Measurements from ENCODE around the gene RBM5.

RBM5 gene

GRCh38 chr3:50162034-50162883, 73.5 kb downstream of the RBM5 start:
- H3K4me3 ChIP-seq (ENCODE audit: low read depth, low read length): no peak overlapping the region
- TF ChIP-seq CTCF (IDR thresholded peaks at IDR 0.05; ENCODE audit: low read depth, low read length): no peak

DNA sequence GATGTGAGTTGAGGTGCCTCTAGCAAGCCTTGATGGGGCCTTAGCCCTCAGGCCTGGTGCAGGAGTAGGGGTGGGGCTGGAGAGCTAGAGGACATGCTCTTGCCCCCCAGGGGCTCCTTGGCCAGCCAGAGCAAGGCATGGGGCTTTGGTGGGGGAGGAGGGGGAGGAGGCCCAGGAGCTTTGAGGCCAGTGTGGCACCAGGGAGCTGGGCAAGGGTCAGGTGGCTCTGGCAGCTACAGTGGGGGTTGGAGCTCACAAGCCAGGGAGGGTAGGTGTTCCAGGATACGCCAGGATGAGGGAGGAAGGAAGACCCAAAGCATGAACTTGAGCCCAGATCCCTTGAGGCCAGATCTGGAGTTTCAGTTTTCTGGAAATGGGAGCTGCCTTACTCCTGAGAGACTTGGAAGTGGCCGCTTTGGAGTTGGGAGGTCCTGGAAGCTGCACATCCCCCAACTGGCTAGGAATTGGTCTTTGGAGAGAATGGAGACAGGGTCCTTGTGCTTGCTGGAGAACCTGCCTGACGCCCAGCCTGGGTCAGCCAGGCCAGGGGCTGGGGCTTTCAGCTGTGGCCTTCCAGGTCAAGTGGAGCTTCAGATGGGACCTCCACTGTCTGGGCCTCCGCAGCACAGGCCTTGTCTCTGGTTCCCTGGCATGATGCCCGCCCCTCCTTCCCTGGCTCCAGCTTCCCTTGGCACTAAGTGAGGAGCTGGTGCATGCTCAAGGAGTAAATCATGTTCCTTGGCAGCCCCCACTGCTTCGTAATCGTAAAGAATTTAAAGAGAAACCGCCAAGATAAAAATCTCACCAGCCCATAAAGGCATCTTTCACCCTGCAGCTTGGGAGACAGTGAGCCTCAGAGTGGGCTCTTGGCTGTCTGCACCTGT, 75.1 kb downstream of the RBM5 start:
- no peak overlapping the region for H3K4me3 ChIP-seq (ENCODE audit: low read depth, low read length)
- no peak for TF ChIP-seq CTCF (IDR thresholded peaks at IDR 0.05; ENCODE audit: low read depth, low read length)

DNA sequence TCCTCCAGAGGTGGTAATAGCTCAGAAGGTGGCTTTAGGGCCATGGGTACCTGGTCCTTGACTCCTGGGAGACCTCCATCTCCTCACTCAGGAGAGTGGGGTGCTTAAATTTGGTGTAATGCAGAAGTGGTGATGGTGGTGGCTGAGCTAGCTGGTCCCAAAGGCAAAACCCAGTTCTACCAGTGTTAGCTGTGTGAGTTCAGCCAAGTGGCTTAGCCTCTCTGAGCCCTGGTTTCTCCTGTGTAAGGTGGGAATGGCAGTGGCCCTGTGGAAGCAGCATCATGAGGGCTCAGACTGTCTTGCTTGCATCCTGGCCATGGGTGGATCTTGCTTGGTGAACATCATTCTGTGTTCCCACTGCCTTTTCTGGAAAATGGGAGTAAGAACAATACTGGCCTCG, 75.8 kb downstream of the RBM5 start:
- TF ChIP-seq CTCF (IDR thresholded peaks at IDR 0.05; ENCODE audit: low read depth, low read length): no peak
- no peak overlapping the region for H3K4me3 ChIP-seq (ENCODE audit: low read depth, low read length)

GRCh38 chr3:50164984-50165909, 76.5 kb downstream of the RBM5 start:
- TF ChIP-seq CTCF (IDR thresholded peaks at IDR 0.05; ENCODE audit: low read depth, low read length): no peak
- H3K4me3 ChIP-seq (ENCODE audit: low read depth, low read length): no peak overlapping the region

GRCh38 chr3:50165910-50166538, 77.3 kb downstream of the RBM5 start:
- no peak for TF ChIP-seq CTCF (IDR thresholded peaks at IDR 0.05; ENCODE audit: low read depth, low read length)
- H3K4me3 ChIP-seq (ENCODE audit: low read depth, low read length): no peak overlapping the region

DNA sequence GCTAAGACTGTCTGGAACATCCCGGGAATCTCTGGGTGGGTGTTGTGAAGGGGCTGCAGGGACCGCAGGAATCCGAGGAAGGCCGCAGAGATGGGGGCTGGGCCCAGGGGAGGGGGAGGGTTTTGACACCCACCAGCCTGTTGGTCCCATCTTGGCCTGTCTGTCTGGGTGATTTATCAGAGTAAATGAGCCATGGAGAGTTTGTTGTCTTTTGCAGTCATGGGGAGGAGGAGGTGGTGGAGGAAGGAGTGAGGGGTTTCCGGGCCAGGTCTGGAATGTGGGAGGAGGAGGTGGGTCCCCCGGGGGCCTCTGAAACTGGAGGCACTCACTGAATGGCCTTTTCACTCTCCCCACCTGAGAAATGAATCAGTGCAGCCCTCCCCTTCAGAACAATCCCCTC, 77.9 kb downstream of the RBM5 start:
- no peak for TF ChIP-seq CTCF (IDR thresholded peaks at IDR 0.05; ENCODE audit: low read depth, low read length)
- H3K4me3 ChIP-seq (ENCODE audit: low read depth, low read length): no peak overlapping the region

Measured in WI38 (cell line).